B cell (primary cell): ENCODE data around the gene PTPRC. TPM values are rescaled to one million over a fixed set of nuclear protein-coding genes. Genes with fewer than 3 reads are reported as not detected.

Source experiments
- ATAC-seq: fragments of 200-7000 bp; cut with Tn5 transposase; one replicate; pipeline ENCODE4 v1.10.0; 2021; ENCODE audit warnings: low read depth, mild to moderate bottlenecking, moderate number of reproducible peaks, moderate library complexity
- CTCF ChIA-PET: fragments of 350-600 bp; sonication (Branson Sonifier 250); formaldehyde crosslinking; loops from one replicate; lab custom pipeline; 2021; ENCODE audit warnings: antibody characterized with exemption, inconsistent platforms; lab: Charles Lee
- POLR2A ChIA-PET: fragments of 350-600 bp; sonication (Branson Sonifier 250); formaldehyde crosslinking; loops from one replicate; lab custom pipeline; 2021; ENCODE audit warnings: antibody characterized with exemption; lab: Charles Lee
- DNase-seq: peaks from one replicate; pipeline ENCODE4 v3.0.0; 2013
- H2AFZ ChIP-seq: 2 replicates; pipeline ENCODE4 v1.6.1; 2012; ENCODE audit warnings: mild to moderate bottlenecking, low read depth, low read length; ENCODE audit not compliant: insufficient read depth, poor library complexity, severe bottlenecking
- H3K27ac ChIP-seq, 2 donors: 1 replicate in 1 of 2; 2 replicates in 1 of 2; pipeline ENCODE4 v1.5.1; 2012 to 2013; ENCODE audit warnings: low read length in 2 of 2, mild to moderate bottlenecking in 2 of 2, moderate library complexity in 1 of 2
- H3K27me3 ChIP-seq, 4 experiments: fragments of 200-600 bp in 1 of 4; sonication (generic) in 1 of 4; replicated peaks in 1 of 4; 1 replicate in 2 of 4; 2 replicates in 2 of 4; pipeline versions ENCODE4 v1.6.1 to v1.7.0; 2013 to 2016; ENCODE audit warnings: low read length in 3 of 4, mild to moderate bottlenecking in 2 of 4, mixed read lengths in 1 of 4, moderate library complexity in 1 of 4; ENCODE audit not compliant: insufficient read depth in 4 of 4, control insufficient read depth in 3 of 4; ENCODE audit errors: control extremely low read depth in 1 of 4
- H3K36me3 ChIP-seq, 2 experiments: replicated peaks in 1 of 2; 1 replicate in 1 of 2; 2 replicates in 1 of 2; pipeline versions ENCODE4 v1.6.1 to v1.7.1; 2013; ENCODE audit warnings: low read length in 1 of 2; ENCODE audit not compliant: insufficient read depth in 2 of 2, control insufficient read depth in 1 of 2; ENCODE audit errors: control extremely low read depth in 1 of 2, extremely low read depth in 1 of 2
- H3K4me1 ChIP-seq, 2 donors: fragments of 200-600 bp in 1 of 2; sonication (generic) in 1 of 2; 1 replicate in 1 of 2; 2 replicates in 1 of 2; pipeline versions ENCODE4 v1.5.1 to v1.6.1; 2013 to 2017; ENCODE audit warnings: low read length in 2 of 2; ENCODE audit not compliant: control insufficient read depth in 2 of 2, insufficient read depth in 2 of 2
- H3K4me2 ChIP-seq: replicated peaks from 2 replicates; pipeline ENCODE3; 2012; ENCODE audit warnings: mild to moderate bottlenecking, low read depth, low read length; ENCODE audit not compliant: poor library complexity, severe bottlenecking
- H3K4me3 ChIP-seq, 5 experiments: fragments of 200-600 bp in 1 of 5; sonication (generic) in 1 of 5; 1 replicate in 3 of 5; 2 replicates in 2 of 5; pipeline versions ENCODE4 v1.5.1 to v1.7.0; 2011 to 2016; ENCODE audit warnings: low read length in 4 of 5, mild to moderate bottlenecking in 4 of 5, low read depth in 2 of 5, control low read depth in 1 of 5, moderate library complexity in 1 of 5; ENCODE audit not compliant: insufficient read depth in 1 of 5; ENCODE audit errors: control extremely low read depth in 1 of 5, extremely low read depth in 1 of 5
- H3K79me2 ChIP-seq: fragments of 200-600 bp; sonication (generic); one replicate; pipeline ENCODE4 v1.6.0; 2016; ENCODE audit warnings: low read length; ENCODE audit not compliant: control insufficient read depth, insufficient read depth
- H3K9ac ChIP-seq: fragments of 200-600 bp; sonication (generic); 2 replicates; pipeline ENCODE4 v1.6.1; 2017; ENCODE audit warnings: mild to moderate bottlenecking, low read length, moderate library complexity
- H3K9me3 ChIP-seq, 3 donors: one replicate each; pipeline versions ENCODE4 v1.6.1 to v1.7.1; 2013; ENCODE audit warnings: low read length in 2 of 3; ENCODE audit not compliant: control insufficient read depth in 2 of 3, insufficient read depth in 1 of 3; ENCODE audit errors: control extremely low read depth in 1 of 3
- H4K20me1 ChIP-seq: 2 replicates; pipeline ENCODE4 v1.6.0; 2012; ENCODE audit warnings: mild to moderate bottlenecking, low read length; ENCODE audit not compliant: insufficient read depth, control insufficient read depth, poor library complexity, severe bottlenecking
- H3K27ac Mint-ChIP-seq: one replicate; pipeline ENCODE4 v1.8.0; 2021; ENCODE audit warnings: mixed read lengths
- H3K27me3 Mint-ChIP-seq: one replicate; pipeline ENCODE4 v1.8.0; 2021; ENCODE audit warnings: mixed read lengths
- H3K4me1 Mint-ChIP-seq: one replicate; pipeline ENCODE4 v1.8.0; 2021; ENCODE audit warnings: mixed read lengths
- H3K4me3 Mint-ChIP-seq: one replicate; pipeline ENCODE4 v1.8.0; 2021; ENCODE audit warnings: mixed read lengths
- H3K9me3 Mint-ChIP-seq: one replicate; pipeline ENCODE4 v1.8.0; 2022; ENCODE audit warnings: mixed read lengths; ENCODE audit not compliant: insufficient read depth
- EZH2 ChIP-seq: IDR thresholded peaks from 2 replicates; pipeline ENCODE4 v1.6.1; 2012; ENCODE audit warnings: borderline replicate concordance, low read depth, mild to moderate bottlenecking, moderate library complexity, low read length; ENCODE audit not compliant: insufficient read depth, poor library complexity, severe bottlenecking
- WGBS: methylation state at CpG from one replicate; pipeline ENCODE4 v1.1.5; 2013; ENCODE audit warnings: missing lambda C conversion rate; ENCODE audit not compliant: insufficient coverage; 5-methylcytosine and 5-hydroxymethylcytosine counted together
- intact Hi-C: fragments of 100-400 bp; cut with micrococcal nuclease; formaldehyde crosslinking; loops from one replicate; pipeline ENCODE4 v1.10.0; 2022
- polyA plus RNA-seq: library from polyadenylated mRNA; depleted of rRNA; stranded (reverse); fragments of >200 nt; gene quantifications from 2 replicates; pipeline ENCODE4 v1.2.3, GENCODE V29; 2012
- total RNA-seq, 2 donors: library from RNA; stranded (reverse); fragments of 120-200 nt in 1 of 2; gene quantifications; 1 replicate in 1 of 2; 2 replicates in 1 of 2; pipeline versions ENCODE4 v1.2.3 to v1.2.4, GENCODE V29; 2013 to 2022
- TF ChIP-seq, protein P1 (sequence below): fragments of 200-600 bp; IDR thresholded peaks from one replicate; pipeline ENCODE4 v1.8.0; 2022; ENCODE audit warnings: antibody characterized with exemption, mild to moderate bottlenecking

The PTPRC gene
- total and polyA plus RNA-seq, 2 donors (not counting 1 experiment from before 2014, with no cell fraction given): 151 to 543 TPM

DNA sequence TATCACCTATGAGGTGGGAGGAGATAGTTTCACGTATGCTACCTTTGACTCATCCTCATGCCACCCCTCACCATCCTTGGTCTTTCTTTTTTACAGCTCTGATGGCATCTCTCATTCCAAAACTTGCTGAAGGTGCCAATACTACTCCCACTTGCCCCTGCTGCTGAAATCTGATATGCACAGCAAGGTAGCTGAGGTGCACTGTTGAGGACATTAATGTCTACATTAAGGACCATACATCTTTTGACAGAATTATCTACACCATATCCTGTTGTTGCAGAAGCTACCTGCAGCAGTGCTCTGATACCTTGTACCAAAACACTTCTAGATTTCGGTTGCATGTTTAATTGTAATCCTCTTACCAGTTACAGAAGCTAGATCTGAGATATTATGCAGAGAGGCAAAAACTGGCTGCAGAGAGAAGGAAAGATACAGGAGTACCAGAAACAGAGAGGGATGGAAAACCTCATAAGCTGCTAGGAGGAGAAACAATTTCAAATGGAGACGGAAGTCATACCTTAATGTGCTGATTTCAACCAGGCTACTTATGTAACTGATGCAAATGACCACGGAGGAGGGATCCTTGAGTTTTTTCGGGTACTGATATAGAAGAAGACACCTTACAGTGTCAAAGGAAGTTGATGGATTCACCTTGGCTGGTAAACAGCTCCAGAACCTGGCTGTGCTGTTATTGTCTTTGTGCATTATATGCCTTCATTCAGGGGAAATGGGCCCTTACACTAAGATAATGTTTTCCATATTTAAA, 19.3 kb upstream of the PTPRC start:
- TF ChIP-seq, protein P1, sequence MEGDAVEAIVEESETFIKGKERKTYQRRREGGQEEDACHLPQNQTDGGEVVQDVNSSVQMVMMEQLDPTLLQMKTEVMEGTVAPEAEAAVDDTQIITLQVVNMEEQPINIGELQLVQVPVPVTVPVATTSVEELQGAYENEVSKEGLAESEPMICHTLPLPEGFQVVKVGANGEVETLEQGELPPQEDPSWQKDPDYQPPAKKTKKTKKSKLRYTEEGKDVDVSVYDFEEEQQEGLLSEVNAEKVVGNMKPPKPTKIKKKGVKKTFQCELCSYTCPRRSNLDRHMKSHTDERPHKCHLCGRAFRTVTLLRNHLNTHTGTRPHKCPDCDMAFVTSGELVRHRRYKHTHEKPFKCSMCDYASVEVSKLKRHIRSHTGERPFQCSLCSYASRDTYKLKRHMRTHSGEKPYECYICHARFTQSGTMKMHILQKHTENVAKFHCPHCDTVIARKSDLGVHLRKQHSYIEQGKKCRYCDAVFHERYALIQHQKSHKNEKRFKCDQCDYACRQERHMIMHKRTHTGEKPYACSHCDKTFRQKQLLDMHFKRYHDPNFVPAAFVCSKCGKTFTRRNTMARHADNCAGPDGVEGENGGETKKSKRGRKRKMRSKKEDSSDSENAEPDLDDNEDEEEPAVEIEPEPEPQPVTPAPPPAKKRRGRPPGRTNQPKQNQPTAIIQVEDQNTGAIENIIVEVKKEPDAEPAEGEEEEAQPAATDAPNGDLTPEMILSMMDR: no peak
- TF ChIP-seq EZH2: no peak
- CTCF ChIA-PET: interaction anchor here (1.0 to 6.9 kb wide), 14 partner anchors 9 to 154 kb away, joined by 3 to 93 read pairs (median 13); partner anchors contain the start of gene PTPRC
- H3K4me1 ChIP-seq: peaks cover 64 to 75% of the 10 kb centered on the region in 2 donors
- intact Hi-C loops: no loop called here
- Mint-ChIP-seq H3K4me3 (peak overlapping the region; percentile 42), H3K4me1 (peaks cover 75% of the 10 kb centered on the region), H3K27me3 (no peaks in the 10 kb centered on the region), H3K27ac (peak overlapping the region; percentile 98), H3K9me3 (no peaks in the 10 kb centered on the region)
- H3K79me2 ChIP-seq: peaks cover 9% of the 10 kb centered on the region
- DNase-seq (no peak), ATAC-seq (no peak)
- no peaks in the 10 kb centered on the region for H4K20me1 ChIP-seq
- POLR2A ChIA-PET: interaction anchor here (0.8 to 5.8 kb wide), 6 partner anchors 12 to 63 kb away, joined by 3 to 87 read pairs (median 32); partner anchors contain the start of gene PTPRC
- no peaks in the 10 kb centered on the region for H3K36me3 ChIP-seq
- peak overlapping the region; percentile 37 for H2AFZ ChIP-seq
- no peaks in the 10 kb centered on the region for H3K27me3 ChIP-seq
- no peaks in the 10 kb centered on the region for H3K9me3 ChIP-seq
- WGBS: 56% methylated on average over 2 of the region's 5 CpGs
- peak overlapping the region; percentile 84 for H3K4me2 ChIP-seq
- peak overlapping the region in 2 of 5 experiments; percentile 9 to 65 for H3K4me3 ChIP-seq
- peak overlapping the region; percentile 62 for H3K9ac ChIP-seq
- peak overlapping the region; percentile 90 to 95 for H3K27ac ChIP-seq

DNA sequence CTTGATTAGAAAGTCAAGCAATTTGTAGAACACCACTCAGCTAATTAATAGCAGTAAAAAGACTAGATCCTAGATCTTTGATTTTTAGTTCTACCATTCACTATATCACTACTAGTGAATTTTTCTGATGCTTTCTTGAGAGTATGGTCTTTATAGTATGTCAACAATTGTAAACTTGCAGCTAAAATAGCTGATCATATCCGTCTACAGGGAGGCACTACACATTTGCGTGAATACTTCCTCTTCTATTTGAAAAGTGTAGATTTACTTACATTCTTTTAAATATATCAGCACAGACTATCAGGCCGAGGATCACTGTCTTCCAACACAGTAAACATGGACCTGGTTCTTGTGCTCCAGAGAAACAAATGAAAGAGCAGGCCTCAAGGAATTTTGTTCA, 18.6 kb upstream of the PTPRC start:
- ATAC-seq (no peak), DNase-seq (peak; percentile 55)
- intact Hi-C loops: no loop called here
- Histone ChIP-seq H4K20me1 (no peaks in the 10 kb centered on the region), H3K4me2 (peak overlapping the region; percentile 84), H3K9me3 (no peaks in the 10 kb centered on the region), H3K79me2 (peaks cover 13% of the 10 kb centered on the region), H3K4me1 (peaks cover 65 to 77% of the 10 kb centered on the region in 2 donors), H2AFZ (no peak overlapping the region), H3K36me3 (no peaks in the 10 kb centered on the region), H3K4me3 (peak overlapping the region in 3 of 5 experiments; percentile 9 to 65 (median 36)), H3K27ac (peak overlapping the region; percentile 90 to 95), H3K9ac (peak overlapping the region; percentile 62), H3K27me3 (no peaks in the 10 kb centered on the region)
- peak overlapping the region; percentile 86 for H3K4me3 Mint-ChIP-seq
- POLR2A ChIA-PET: interaction anchor here (0.8 to 5.8 kb wide), 12 partner anchors 9 to 64 kb away, joined by 3 to 87 read pairs (median 6); partner anchors contain the start of gene PTPRC
- H3K27ac Mint-ChIP-seq: peak overlapping the region; percentile 98
- H3K27me3 Mint-ChIP-seq: no peaks in the 10 kb centered on the region
- TF ChIP-seq, protein P1: no peak
- no peak for TF ChIP-seq EZH2
- peaks cover 78% of the 10 kb centered on the region for H3K4me1 Mint-ChIP-seq
- H3K9me3 Mint-ChIP-seq: no peaks in the 10 kb centered on the region
- WGBS: no CpG with 5 or more reads among the region's 3 CpGs
- CTCF ChIA-PET: interaction anchor here (0.9 to 6.9 kb wide), 20 partner anchors 9 to 155 kb away, joined by 3 to 93 read pairs (median 8); partner anchors contain the start of gene PTPRC
